ENCODE results near the gene RCOR2.
A peak's percentile ranks its signal among the peaks of the same experiment; 100 is the strongest.
"Not testable (repeated sequence)": the region's sequence is repeated elsewhere in the genome, so short reads cannot be mapped to it uniquely, and the experiment has no call there.

The RCOR2 gene

DNA sequence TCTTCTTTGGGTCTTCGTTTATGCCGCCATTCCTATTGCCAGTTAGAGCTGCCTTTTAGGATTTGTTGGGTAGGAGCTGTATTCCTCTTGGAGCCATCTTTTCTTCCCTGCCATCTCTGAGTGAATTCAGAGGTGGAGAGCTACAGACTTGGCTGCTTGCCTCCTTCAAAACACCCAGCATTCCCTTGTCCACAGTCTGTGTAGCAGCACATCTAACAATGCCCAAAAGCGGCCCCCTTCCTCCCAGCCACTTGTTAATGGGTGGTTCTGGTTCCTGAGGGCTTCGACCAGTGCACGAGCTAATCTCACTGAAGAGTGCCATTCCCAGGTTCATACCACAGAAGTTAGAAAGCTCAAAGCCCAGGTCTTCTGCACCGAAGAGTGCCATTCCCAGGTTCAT is 40.3 kb downstream of the RCOR2 start:
- DNase-seq = no peak

DNA sequence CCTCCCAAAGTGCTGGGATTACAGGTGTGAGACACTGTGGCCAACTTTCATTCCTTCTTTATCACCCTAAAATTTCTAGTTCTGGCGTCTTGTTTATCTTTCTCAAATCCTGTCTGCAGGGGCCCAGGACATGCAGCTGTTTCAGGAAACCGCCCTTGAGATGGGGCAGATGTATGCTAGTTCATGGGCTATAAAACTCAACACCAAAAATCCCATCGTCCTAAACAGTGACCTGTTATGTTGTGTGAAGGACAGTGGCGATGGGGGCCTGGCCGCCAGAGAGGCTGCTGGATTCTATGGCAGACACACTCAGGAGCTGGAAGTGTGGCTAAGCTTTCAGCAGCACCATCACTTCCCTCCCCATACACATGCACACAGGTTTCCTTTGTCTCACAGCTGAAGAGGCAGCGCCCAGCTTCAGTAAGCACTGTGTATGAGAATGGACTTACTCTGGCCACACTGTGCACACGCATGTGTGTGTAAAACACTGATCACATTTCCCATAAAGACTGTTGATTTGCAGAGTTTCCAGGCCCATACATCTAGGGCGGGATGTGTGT is 41.4 kb downstream of the RCOR2 start:
- no peak for DNase-seq

DNA sequence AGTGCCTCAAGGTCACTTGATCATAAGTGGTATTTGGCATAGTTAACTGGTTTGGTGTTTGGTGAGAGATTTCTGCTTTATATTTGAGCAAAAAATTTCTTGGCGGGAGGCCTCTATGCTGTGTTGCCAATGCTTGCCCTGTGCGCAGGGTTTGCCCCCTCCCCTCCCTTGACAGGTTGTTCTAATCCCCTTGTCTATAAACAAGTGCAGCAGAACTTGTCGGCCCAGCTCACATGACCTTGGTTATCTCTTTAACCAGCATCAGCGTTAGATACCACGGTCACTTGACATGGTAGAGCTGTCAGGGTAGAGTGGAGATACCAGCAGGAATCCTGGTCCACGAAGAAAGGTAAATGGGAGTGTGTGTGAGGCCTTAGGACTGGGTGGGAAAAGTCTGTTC is 42.5 kb downstream of the RCOR2 start:
- no peak for DNase-seq

DNA sequence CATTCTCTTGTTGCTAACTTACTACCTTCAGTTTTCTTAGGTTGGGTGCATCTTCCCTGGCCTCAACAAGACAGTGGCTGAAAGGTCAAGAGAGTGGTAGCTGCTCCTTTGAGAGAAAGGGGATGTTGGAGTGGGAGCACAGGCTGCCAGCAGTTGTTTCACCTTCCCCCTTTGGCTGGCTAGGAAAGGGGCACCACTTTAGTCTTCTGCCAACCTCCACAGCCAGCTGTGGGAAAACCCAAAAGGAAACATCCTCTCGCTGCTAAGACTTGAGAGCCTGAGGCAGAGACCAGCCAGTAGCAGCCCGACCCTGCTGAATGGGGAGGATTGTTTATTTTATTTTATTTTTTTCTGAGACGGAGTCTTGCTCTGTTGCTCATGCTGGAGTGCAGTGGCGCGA is 43.7 kb downstream of the RCOR2 start:
- no peak for DNase-seq

DNA sequence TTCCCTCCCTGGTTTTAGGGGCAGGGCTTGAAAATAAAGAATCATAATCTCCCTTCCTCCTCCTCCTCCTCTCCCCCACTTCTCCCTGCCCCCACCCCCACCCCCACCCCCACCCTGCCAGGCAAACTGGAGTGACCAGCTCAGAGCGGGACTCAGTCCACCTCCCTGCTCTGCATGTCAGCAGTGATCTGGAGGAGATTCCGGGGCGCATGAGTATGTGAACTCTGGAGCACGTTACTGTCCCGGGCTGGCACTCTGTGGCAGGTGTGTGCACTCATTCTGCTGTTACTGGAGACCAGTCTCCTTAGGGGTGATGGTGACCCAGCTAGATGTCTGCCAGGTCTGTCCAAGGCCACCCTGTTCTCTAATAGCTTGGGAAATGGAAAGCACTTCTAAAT is 44.2 kb downstream of the RCOR2 start:
- DNase-seq = no peak

GRCh38 chr11:63871962-63872799 is 44.8 kb downstream of the RCOR2 start:
- DNase-seq = peak; percentile 59 to 83

GRCh38 chr11:63870351-63871140 is 46.4 kb downstream of the RCOR2 start:
- no peak for DNase-seq

- DNase-seq = peak; percentile 29 to 58
These were observed 47.3 kb downstream of the RCOR2 start for GRCh38 chr11:63869683-63870082.

DNA sequence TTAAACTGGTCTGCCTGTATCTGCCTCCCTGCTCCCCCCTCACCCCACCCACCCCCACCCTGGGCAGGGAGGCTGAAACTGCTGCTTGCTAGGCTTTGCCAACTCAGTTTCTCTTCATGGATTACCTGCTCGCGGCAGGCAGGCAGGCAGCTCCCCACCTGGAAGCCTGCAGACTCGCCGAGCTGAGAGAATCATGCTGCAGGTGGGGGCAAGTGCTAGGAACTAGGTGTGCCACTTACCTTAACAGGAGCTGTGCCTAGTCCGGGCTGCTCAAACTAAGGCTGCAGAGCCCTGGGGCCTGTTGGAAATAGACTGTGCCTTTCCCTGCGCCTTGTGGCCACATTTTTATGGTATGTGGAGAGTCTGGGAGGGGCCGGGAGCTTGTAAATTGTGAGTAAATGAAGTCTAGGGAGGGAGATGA is 47.8 kb downstream of the RCOR2 start:
- DNase-seq = no peak

DNA sequence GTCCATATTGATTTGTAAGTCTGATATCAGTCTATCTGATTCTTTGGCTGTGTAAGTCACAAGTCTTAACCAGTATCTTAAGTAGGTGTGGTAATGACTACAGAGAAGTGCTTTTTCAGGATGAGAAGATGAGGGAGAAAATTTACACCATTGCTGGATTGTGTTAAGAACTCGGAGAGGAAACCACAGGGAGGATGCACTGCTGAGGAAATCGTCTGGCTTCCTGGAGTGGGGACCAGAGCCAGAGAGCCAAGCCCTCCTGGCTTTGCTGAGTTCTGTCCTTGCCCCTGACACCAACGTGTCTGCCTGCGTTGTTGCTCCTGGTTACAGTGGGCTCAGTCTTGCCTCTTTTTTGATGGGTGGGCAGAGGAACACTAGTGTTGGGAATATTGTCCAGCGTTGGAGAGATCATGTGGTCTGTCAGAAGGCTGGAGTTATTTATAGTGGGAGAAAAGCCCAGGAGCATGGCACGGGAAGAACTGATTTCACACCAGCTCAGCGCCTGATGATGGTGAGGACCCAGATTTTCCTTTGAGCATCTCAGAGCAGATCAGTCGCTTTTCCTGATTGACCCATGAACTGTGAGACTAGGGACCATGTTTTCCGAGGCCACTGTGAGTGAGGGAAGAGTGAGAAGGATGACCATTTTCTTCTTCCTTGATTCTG is 48.4 kb downstream of the RCOR2 start:
- no peak for DNase-seq

- no peak for DNase-seq
These were observed 49.5 kb downstream of the RCOR2 start for GRCh38 chr11:63867511-63867910.

- peak; percentile 69 to 77 for DNase-seq
These were observed 50.8 kb downstream of the RCOR2 start for GRCh38 chr11:63866211-63866610.

DNA sequence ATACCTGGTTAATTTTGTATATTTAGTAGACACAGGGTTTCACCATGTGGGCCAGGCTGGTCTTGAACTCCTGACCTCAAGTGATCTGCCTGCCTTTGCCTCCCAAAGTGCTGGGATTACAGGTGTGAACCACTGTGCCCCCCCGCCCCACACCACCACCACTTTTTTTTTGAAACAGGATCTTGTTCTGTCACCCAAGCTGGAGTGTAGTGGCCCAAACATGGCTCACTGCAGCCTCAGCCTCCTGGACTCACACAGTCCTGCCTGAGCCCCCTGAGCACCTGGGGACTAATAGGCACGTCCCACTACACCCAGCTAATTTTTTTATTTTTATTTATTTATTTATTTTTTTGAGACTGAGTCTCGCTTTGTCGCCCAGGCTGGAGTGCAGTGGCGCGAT is 53.3 kb downstream of the RCOR2 start:
- DNase-seq = not testable (repeated sequence)

DNA sequence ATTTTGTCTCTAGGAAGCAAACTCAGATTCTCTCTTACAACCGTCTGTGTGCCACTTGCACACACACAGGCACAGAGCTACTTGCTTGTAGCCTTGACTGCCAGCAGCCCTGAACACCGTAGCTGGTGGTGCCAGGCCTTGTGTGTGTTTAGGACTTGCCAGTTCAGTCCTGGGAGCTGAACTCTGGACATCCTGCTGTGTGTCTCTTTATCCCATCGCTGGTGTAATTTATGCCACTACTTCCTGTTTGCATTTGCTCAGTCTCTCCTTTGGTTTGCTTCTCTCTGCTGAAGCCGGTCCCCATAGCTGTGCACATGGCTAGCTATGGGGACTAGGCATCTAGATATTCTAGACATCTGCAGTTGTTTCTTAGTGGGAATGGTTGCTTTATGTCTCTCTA is 54.0 kb downstream of the RCOR2 start:
- DNase-seq = no peak

Data from CD4-positive, alpha-beta T cell treated with Interleukin-1 beta for 1 hour (primary cell).